Activated naive CD8-positive, alpha-beta T cell treated with anti-CD3 and anti-CD28 coated beads, Interleukin-2, amount 50 U/mL, for 16 hours (primary cell): ENCODE measurements around the gene EVX2.

Experiments used
- DNase-seq: peaks from one replicate; pipeline ENCODE4 v3.0.0-alpha.2; 2020; ENCODE audit warnings: low read depth, low spot score

EVX2 gene

DNA sequence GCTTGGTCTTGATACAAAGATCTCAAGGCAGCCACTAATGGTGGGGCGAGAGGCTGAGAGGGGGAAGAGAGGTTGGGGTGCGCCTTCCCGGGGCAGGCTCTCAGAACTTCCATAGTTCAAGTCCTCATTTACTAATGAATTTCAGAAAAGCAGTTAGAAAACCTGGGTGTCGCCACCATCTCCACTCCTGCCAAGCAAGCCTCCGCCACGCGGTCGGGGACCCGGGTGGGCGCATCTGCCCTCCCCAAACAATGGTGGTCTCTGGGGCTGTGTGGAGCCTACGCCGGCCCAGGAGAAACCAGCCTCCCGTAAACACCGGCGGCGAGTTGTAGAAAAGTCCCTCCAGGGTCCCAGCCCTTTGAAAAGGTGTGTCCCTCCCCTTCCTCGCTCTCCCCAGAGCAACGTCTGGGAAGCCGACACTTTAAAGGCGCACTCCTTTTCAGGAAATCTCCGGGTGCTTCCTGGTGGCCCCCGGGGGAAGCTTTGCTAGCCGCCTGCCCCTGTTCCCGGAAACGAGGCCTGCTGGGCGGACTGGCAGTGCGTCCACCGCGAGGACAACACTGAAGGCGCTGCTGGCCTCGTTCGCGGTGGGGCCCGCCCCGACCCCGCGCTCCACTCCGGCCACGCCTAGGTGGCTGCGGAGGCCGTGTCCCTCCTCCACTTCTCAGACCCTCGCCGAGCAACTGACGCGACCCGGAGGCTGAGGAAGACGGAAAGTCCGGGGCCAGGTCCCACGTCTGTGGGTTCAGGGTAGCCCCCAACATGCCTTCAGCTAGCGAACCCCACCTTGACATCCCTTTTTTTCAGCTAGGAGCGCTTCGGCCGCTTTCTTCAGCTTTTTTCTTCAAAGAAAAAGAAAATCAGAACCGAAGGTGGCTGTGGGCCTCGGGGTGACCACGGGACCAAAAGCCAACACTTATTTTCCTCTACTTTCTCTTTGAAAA lies 16.8 kb downstream of the EVX2 start:
- no peak for DNase-seq

- no peak for DNase-seq
These were observed 19.8 kb downstream of the EVX2 start for GRCh38 chr2:176063958-176064357.

DNA sequence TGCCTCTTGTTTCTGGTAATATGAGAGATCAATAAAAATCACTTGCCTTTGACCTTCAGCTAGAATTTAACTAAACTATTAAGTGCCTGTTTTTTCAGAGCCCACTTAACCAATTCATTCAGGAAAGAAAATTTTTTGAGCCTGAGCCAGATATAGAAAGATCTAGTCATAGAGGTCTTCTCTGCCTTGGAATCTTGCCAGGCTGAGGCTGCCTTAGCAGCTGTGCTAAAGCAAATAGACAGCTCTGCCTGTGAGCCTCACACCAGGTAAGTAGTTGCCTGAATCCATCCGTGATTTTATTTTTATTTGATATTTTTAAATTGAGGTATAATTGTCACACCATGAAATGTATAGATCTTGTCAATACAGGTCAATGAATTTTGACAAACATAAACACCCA lies 27.4 kb downstream of the EVX2 start:
- DNase-seq = no peak

DNA sequence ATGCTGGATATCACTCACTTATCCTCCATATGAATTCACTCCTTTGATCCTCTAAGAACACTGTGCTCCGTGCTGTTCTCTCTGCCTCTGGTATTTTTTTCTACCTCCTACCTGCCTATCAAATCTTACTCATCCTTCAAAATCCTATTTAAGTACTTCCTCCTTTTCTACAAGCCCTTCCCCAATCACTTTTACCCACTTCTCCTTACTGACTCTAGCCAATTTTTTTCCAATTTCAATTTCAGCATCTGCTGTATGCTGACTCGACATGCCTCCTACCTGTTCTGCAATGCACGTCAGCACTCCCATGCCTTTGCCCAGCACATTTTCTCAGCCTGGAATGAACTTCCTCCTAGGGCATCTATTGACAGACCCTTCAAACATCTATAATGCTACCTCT lies 44.4 kb downstream of the EVX2 start:
- no peak for DNase-seq

GRCh38 chr2:176038694-176039093 lies 45.1 kb downstream of the EVX2 start:
- no peak for DNase-seq

DNA sequence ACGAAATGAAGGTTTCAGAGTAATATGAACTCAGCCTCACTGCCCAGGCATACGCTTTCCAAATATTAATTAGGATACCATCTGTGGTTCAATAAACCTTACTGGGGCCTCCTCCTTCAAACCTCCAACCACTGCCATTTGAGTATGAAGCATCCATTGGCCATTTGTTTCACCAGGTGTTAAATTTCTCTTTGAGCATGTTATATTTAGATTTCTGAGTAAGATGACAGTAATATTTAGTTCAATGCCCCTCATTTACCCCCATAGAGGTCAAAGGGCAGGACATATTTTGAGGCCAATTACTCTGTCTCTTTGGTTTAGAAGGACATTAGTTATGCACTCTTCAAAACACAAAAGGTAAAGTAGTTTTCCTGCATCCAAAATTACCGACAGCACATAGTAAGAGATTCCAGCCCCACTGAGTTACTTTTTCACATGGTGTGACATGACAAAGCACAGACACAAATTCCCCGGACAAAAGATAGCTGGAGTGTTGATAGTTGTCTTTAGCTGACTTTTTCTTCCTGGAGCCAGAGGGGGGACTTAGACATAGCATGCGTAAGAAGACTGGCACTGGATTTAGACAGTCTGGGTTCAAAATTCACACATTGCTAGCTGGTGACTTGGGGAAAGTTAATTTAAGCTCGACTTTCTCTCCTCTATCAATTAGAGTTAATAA lies 48.6 kb downstream of the EVX2 start:
- DNase-seq = no peak

DNA sequence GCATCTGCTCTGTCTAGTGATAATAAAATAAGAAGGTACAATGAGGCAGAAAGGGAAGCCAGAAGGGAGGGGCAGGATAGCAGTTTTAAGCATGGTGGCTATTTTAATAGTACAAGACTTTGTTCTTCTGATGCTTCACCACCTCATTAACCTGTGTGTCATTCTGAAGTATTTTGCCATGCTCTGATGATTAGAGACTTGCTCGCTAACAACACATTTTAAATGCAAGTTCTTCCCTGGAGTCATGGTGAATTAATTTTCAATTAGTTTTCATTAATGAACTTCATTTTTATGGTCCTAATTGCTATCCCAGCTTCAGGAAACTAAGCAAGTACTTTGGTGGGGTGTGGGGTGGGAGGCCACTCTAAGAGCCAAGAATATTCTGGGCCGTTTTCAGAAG lies 56.0 kb downstream of the EVX2 start:
- no peak for DNase-seq
